Neural progenitor cell (in vitro differentiated cells): ENCODE measurements around the gene CIDEA.

Experiments
- EZH2 ChIP-seq: fragments of 200-600 bp; sonication (generic); IDR thresholded peaks from 2 replicates; pipeline ENCODE4 v1.6.1; 2017; ENCODE audit warnings: antibody characterized with exemption, mild to moderate bottlenecking, moderate library complexity
- EZH2phosphoT487 ChIP-seq: fragments of 200-600 bp; sonication (generic); IDR thresholded peaks from 2 replicates; pipeline ENCODE4 v1.6.1; 2017; ENCODE audit warnings: antibody characterized with exemption
- TF ChIP-seq, protein P1 (sequence below): fragments of 200-600 bp; sonication (generic); IDR thresholded peaks from 2 replicates; pipeline ENCODE4 v1.5.1; 2017; ENCODE audit warnings: antibody characterized with exemption, mild to moderate bottlenecking

DNA sequence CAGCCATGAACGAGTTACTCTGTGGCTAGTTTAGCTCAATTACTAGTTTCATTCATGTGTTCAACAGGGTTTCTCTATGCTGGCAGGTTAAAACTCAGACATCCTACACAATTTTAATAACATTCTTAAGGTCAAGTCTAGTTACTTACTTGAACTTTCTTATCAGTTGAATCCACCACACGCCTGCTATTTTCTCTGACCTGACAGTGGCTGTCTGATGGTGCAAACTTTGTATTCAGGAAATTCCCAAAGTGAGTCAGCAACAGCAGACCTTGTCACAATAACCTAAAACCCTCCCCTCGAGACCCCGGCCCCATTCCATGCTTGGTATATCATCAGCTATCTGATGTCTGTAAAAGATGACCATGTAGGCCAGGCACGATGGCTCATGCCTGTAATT is 20.8 kb upstream of the CIDEA start:
- TF ChIP-seq, protein P1, sequence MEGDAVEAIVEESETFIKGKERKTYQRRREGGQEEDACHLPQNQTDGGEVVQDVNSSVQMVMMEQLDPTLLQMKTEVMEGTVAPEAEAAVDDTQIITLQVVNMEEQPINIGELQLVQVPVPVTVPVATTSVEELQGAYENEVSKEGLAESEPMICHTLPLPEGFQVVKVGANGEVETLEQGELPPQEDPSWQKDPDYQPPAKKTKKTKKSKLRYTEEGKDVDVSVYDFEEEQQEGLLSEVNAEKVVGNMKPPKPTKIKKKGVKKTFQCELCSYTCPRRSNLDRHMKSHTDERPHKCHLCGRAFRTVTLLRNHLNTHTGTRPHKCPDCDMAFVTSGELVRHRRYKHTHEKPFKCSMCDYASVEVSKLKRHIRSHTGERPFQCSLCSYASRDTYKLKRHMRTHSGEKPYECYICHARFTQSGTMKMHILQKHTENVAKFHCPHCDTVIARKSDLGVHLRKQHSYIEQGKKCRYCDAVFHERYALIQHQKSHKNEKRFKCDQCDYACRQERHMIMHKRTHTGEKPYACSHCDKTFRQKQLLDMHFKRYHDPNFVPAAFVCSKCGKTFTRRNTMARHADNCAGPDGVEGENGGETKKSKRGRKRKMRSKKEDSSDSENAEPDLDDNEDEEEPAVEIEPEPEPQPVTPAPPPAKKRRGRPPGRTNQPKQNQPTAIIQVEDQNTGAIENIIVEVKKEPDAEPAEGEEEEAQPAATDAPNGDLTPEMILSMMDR, result no peak
- no peak for TF ChIP-seq EZH2
- no peak for TF ChIP-seq EZH2phosphoT487
